ENCODE data around the gene ST7L. TPM values are rescaled to one million over a fixed set of nuclear protein-coding genes. Genes with fewer than 3 reads are reported as not detected.

Gene ST7L
- total RNA-seq, 4 donors from 2014 or later = 9.4 to 25.0 (median 12.4) TPM

DNA sequence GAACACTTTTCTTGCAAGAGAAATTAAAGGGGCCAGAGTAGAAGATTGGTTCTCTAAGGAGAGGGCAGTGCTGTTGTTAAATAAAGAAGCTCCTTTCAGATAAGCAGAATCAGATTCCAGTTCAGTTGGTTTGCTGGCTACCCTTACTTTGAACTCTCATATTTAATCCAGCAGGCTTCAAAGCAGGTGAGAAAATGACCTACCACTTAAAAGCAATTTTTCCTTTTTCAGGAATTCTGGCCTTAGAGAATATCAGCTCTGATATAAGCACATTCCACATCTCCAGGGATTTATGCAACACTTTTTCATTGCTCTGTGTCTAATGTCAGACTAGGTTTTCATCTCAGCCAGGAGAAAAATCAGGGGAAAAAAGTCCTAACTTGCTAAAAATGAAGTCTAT lies 81.5 kb downstream of the ST7L start:
- intact Hi-C loops (cut with DNase I) = no loop called here
- no peak for TF ChIP-seq POLR2A (IDR thresholded peaks at IDR 0.05)
- TF ChIP-seq, protein P1, sequence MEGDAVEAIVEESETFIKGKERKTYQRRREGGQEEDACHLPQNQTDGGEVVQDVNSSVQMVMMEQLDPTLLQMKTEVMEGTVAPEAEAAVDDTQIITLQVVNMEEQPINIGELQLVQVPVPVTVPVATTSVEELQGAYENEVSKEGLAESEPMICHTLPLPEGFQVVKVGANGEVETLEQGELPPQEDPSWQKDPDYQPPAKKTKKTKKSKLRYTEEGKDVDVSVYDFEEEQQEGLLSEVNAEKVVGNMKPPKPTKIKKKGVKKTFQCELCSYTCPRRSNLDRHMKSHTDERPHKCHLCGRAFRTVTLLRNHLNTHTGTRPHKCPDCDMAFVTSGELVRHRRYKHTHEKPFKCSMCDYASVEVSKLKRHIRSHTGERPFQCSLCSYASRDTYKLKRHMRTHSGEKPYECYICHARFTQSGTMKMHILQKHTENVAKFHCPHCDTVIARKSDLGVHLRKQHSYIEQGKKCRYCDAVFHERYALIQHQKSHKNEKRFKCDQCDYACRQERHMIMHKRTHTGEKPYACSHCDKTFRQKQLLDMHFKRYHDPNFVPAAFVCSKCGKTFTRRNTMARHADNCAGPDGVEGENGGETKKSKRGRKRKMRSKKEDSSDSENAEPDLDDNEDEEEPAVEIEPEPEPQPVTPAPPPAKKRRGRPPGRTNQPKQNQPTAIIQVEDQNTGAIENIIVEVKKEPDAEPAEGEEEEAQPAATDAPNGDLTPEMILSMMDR (IDR thresholded peaks at IDR 0.05) = no peak
- peaks cover 0 to 61% (median 0%) of the 10 kb centered on the region in 3 donors for H3K36me3 ChIP-seq

GRCh38 chr1:112536561-112536960 lies 82.4 kb downstream of the ST7L start:
- H3K36me3 ChIP-seq = peaks cover 0 to 52% (median 0%) of the 10 kb centered on the region in 3 donors
- H3K4me1 ChIP-seq = peaks cover 0 to 38% (median 0%) of the 10 kb centered on the region in 3 donors
- TF ChIP-seq, protein P1 (IDR thresholded peaks at IDR 0.05) = no peak
- TF ChIP-seq POLR2A (IDR thresholded peaks at IDR 0.05) = no peak
- intact Hi-C loops (cut with DNase I) = no loop called here
- no peak for DNase-seq
- no peaks in the 10 kb centered on the region for H3K27me3 ChIP-seq
- no peak overlapping the region for H3K4me3 ChIP-seq
- H3K9me3 ChIP-seq = no peaks in the 10 kb centered on the region
- H3K27ac ChIP-seq = no peak overlapping the region
- 49 to 67% methylated on average over 2 of the region's 2 CpGs for WGBS, 2 donors

More for the DNA sequence above, 81.5 kb downstream of the ST7L start:
- Histone ChIP-seq H3K27me3 (no peaks in the 10 kb centered on the region), H3K4me3 (no peak overlapping the region), H3K27ac (no peak overlapping the region), H3K9me3 (no peaks in the 10 kb centered on the region), H3K4me1 (peaks cover 0 to 29% (median 0%) of the 10 kb centered on the region in 3 donors)
- no peak for DNase-seq

GRCh38 chr1:112533029-112533428 lies 85.9 kb downstream of the ST7L start:
- intact Hi-C loops (cut with DNase I) = no loop called here
- no peak for DNase-seq
- Histone ChIP-seq H3K4me1 (peaks cover 6 to 73% (median 6%) of the 10 kb centered on the region in 3 donors), H3K27me3 (no peaks in the 10 kb centered on the region), H3K9me3 (no peaks in the 10 kb centered on the region), H3K36me3 (peaks cover 0 to 17% (median 0%) of the 10 kb centered on the region in 3 donors), H3K4me3 (no peak overlapping the region), H3K27ac (peak overlapping the region in 2 of 4 donors; percentile 73 to 81)
- TF ChIP-seq, protein P1 (IDR thresholded peaks at IDR 0.05) = no peak
- no peak for TF ChIP-seq POLR2A (IDR thresholded peaks at IDR 0.05)
- 89 to 92% methylated on average over 6 of the region's 6 CpGs for WGBS, 2 donors

GRCh38 chr1:112532064-112532463 lies 86.9 kb downstream of the ST7L start:
- Histone ChIP-seq H3K36me3 (peaks cover 0 to 24% (median 0%) of the 10 kb centered on the region in 3 donors), H3K27me3 (no peaks in the 10 kb centered on the region), H3K4me3 (no peak overlapping the region), H3K27ac (peak overlapping the region in 3 of 4 donors; percentile 44 to 81 (median 73)), H3K4me1 (peaks cover 6 to 67% (median 6%) of the 10 kb centered on the region in 3 donors), H3K9me3 (no peaks in the 10 kb centered on the region)
- TF ChIP-seq, protein P1 (IDR thresholded peaks at IDR 0.05) = no peak
- no peak for TF ChIP-seq POLR2A (IDR thresholded peaks at IDR 0.05)
- no peak for DNase-seq
- WGBS, 2 donors = 58 to 63% methylated on average over 4 of the region's 4 CpGs
- intact Hi-C loops (cut with DNase I) = no loop called here

GRCh38 chr1:112530832-112531231 lies 88.1 kb downstream of the ST7L start:
- H3K4me1 ChIP-seq = peaks cover 6 to 60% (median 6%) of the 10 kb centered on the region in 3 donors
- H3K36me3 ChIP-seq = peaks cover 0 to 36% (median 0%) of the 10 kb centered on the region in 3 donors
- intact Hi-C loops (cut with DNase I) = no loop called here
- peak overlapping the region in 2 of 4 donors; percentile 73 to 81 for H3K27ac ChIP-seq
- H3K27me3 ChIP-seq = no peaks in the 10 kb centered on the region
- no peaks in the 10 kb centered on the region for H3K9me3 ChIP-seq
- H3K4me3 ChIP-seq = no peak overlapping the region
- TF ChIP-seq, protein P1 (IDR thresholded peaks at IDR 0.05) = no peak
- no peak for TF ChIP-seq POLR2A (IDR thresholded peaks at IDR 0.05)
- DNase-seq = no peak
